Measurements from ENCODE around the gene CRIP1.

GRCh38 chr14:105536051-105536450, 49.4 kb downstream of the CRIP1 start:
- TF ChIP-seq, protein P1, sequence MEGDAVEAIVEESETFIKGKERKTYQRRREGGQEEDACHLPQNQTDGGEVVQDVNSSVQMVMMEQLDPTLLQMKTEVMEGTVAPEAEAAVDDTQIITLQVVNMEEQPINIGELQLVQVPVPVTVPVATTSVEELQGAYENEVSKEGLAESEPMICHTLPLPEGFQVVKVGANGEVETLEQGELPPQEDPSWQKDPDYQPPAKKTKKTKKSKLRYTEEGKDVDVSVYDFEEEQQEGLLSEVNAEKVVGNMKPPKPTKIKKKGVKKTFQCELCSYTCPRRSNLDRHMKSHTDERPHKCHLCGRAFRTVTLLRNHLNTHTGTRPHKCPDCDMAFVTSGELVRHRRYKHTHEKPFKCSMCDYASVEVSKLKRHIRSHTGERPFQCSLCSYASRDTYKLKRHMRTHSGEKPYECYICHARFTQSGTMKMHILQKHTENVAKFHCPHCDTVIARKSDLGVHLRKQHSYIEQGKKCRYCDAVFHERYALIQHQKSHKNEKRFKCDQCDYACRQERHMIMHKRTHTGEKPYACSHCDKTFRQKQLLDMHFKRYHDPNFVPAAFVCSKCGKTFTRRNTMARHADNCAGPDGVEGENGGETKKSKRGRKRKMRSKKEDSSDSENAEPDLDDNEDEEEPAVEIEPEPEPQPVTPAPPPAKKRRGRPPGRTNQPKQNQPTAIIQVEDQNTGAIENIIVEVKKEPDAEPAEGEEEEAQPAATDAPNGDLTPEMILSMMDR (IDR thresholded peaks at IDR 0.05): no peak
- TF ChIP-seq POLR2AphosphoS5 (IDR thresholded peaks at IDR 0.05): no peak
